SU-DHL-6 (cell line): ENCODE measurements around the gene GATM.

Experiments
- H2AFZ ChIP-seq: fragments of 200-600 bp; sonication (generic); 2 replicates; pipeline ENCODE4 v1.6.1; 2014; ENCODE audit warnings: low read depth, mild to moderate bottlenecking, moderate library complexity, mixed read lengths, antibody characterized with exemption, low read length; ENCODE audit not compliant: severe bottlenecking
- H3F3A ChIP-seq: fragments of 200-600 bp; shearing (Covaris generic); 2 replicates; pipeline ENCODE4 v1.6.0; 2016; ENCODE audit warnings: antibody characterized with exemption, mild to moderate bottlenecking; ENCODE audit not compliant: insufficient read depth
- H3K27ac ChIP-seq: fragments of 200-600 bp; sonication (generic); 2 replicates; pipeline ENCODE4 v1.5.1; 2016; ENCODE audit warnings: low read depth, mild to moderate bottlenecking, low read length, moderate library complexity, mixed read lengths
- H3K27me3 ChIP-seq: fragments of 200-600 bp; sonication (generic), shearing (Covaris generic); 2 replicates; pipeline ENCODE4 v1.6.0; 2014; ENCODE audit warnings: mild to moderate bottlenecking, low read length
- H3K36me3 ChIP-seq: fragments of 200-600 bp; sonication (generic); 2 replicates; pipeline ENCODE4 v1.6.1; 2014; ENCODE audit warnings: mild to moderate bottlenecking, low read length, mixed read lengths
- H3K4me2 ChIP-seq: fragments of 300-600, 200-600 bp; shearing (Covaris generic), sonication (generic); 2 replicates; pipeline ENCODE4 v1.6.0; 2014; ENCODE audit warnings: low read length, low read depth, mild to moderate bottlenecking; ENCODE audit not compliant: poor library complexity, severe bottlenecking
- H3K4me3 ChIP-seq: fragments of 200-600 bp; sonication (generic); 2 replicates; pipeline ENCODE4 v1.5.1; 2014; ENCODE audit warnings: antibody characterized with exemption, low read length, mild to moderate bottlenecking, mixed read lengths; ENCODE audit not compliant: insufficient read depth, poor library complexity, severe bottlenecking
- H3K79me2 ChIP-seq: fragments of 200-600 bp; sonication (generic); 2 replicates; pipeline ENCODE4 v1.6.1; 2014; ENCODE audit warnings: mild to moderate bottlenecking, low read length, moderate library complexity; ENCODE audit not compliant: insufficient read depth
- H3K9ac ChIP-seq: fragments of 200-600 bp; sonication (generic); 2 replicates; pipeline ENCODE4 v1.7.0; 2014; ENCODE audit warnings: mild to moderate bottlenecking, low read length
- H3K9me2 ChIP-seq: fragments of 200-600 bp; sonication (generic); replicated peaks from 2 replicates; pipeline ENCODE4 v1.6.1; 2014; ENCODE audit warnings: low read length; ENCODE audit not compliant: insufficient read depth
- H3K9me3 ChIP-seq: fragments of 200-600 bp; sonication (generic); 2 replicates; pipeline ENCODE4 v1.6.1; 2014; ENCODE audit warnings: low read length, mixed read lengths; ENCODE audit not compliant: insufficient read depth
- H4K20me1 ChIP-seq: fragments of 200-600 bp; sonication (generic); 2 replicates; pipeline ENCODE4 v1.6.1; 2014; ENCODE audit warnings: low read depth, mild to moderate bottlenecking, antibody characterized with exemption, low read length, moderate library complexity, mixed read lengths
- CTCF ChIP-seq: fragments of 200-600 bp; sonication (generic); IDR thresholded peaks from one replicate; pipeline ENCODE4 v1.5.1; 2017; ENCODE audit warnings: antibody characterized with exemption, mild to moderate bottlenecking, low read length, moderate library complexity; ENCODE audit not compliant: insufficient read depth, poor library complexity, severe bottlenecking
- EZH2phosphoT487 ChIP-seq: fragments of 200-600 bp; sonication (generic), shearing (Covaris generic); conservative IDR thresholded peaks from 2 replicates; pipeline ENCODE4 v1.6.1; 2018; ENCODE audit warnings: mild to moderate bottlenecking, antibody characterized with exemption, low read length, moderate library complexity, mixed read lengths

GATM gene

GRCh38 chr15:45392584-45392855, 14.2 kb upstream of the GATM start:
- Histone ChIP-seq H3F3A (no peaks in the 10 kb centered on the region), H3K36me3 (no peaks in the 10 kb centered on the region), H3K27me3 (no peaks in the 10 kb centered on the region), H2AFZ (peak overlapping the region; percentile 68), H3K9me2 (no peaks in the 10 kb centered on the region), H4K20me1 (no peaks in the 10 kb centered on the region), H3K4me3 (no peak overlapping the region), H3K9me3 (no peaks in the 10 kb centered on the region), H3K27ac (no peak overlapping the region), H3K9ac (no peak overlapping the region), H3K79me2 (no peaks in the 10 kb centered on the region), H3K4me2 (peak overlapping the region; percentile 46)
- TF ChIP-seq EZH2phosphoT487: no peak
- no peak for TF ChIP-seq CTCF

DNA sequence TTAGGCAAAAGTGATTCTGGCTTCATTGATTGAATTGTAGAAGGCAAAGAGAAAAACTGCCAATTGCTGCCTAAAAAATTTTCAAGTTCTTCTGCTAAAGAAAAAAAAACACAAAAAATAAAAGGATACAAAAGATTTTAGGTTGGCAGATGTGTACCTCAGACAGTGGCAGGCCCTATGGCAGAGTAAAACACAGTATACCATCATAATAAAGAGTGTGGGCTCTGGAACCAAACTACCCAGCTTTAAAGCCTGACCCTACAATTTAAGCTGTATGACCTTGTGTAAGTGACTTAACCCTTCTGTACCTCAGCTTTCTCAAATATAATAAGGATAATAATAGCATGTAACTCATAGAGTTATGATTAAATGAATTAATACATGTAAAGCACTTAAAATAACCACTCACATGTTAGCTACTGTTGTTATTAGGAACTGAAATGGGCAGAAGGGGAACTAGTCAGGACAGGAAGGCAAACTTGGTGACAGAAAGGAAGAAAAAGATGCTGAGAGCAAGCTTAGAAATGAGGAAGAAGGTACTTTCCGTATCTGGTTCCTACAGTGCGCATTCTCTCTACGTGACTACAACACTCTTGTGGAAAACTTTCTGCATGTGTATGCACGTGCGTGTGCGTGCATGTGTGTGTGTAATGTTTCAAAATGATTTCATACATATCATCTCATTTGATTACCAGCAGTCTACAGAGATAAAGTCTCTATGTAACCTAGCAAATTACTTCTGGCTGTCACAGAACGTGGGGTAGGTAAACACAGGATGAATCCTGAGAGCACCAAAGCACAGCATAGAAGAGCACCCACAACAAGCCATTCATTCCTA, 13.6 kb upstream of the GATM start:
- H2AFZ ChIP-seq: peak overlapping the region; percentile 68
- no peak overlapping the region for H3K4me3 ChIP-seq
- H4K20me1 ChIP-seq: no peaks in the 10 kb centered on the region
- TF ChIP-seq CTCF (no peak), EZH2phosphoT487 (no peak)
- no peaks in the 10 kb centered on the region for H3K9me2 ChIP-seq
- no peaks in the 10 kb centered on the region for H3K79me2 ChIP-seq
- no peaks in the 10 kb centered on the region for H3K27me3 ChIP-seq
- no peak overlapping the region for H3K27ac ChIP-seq
- no peaks in the 10 kb centered on the region for H3K36me3 ChIP-seq
- H3K9ac ChIP-seq: no peak overlapping the region
- peak overlapping the region; percentile 46 for H3K4me2 ChIP-seq
- H3K9me3 ChIP-seq: no peaks in the 10 kb centered on the region
- no peaks in the 10 kb centered on the region for H3F3A ChIP-seq

GRCh38 chr15:45389351-45389750, 11.0 kb upstream of the GATM start:
- Histone ChIP-seq H3K4me3 (no peak overlapping the region), H3K9ac (no peak overlapping the region), H3K79me2 (no peaks in the 10 kb centered on the region), H3K9me3 (no peaks in the 10 kb centered on the region), H3K9me2 (no peaks in the 10 kb centered on the region), H3F3A (no peaks in the 10 kb centered on the region), H4K20me1 (no peaks in the 10 kb centered on the region), H3K36me3 (no peaks in the 10 kb centered on the region), H2AFZ (no peak overlapping the region), H3K27ac (no peak overlapping the region), H3K27me3 (no peaks in the 10 kb centered on the region), H3K4me2 (no peak overlapping the region)
- TF ChIP-seq EZH2phosphoT487: no peak
- TF ChIP-seq CTCF: no peak
